ENCODE measurements around the gene TBX5. TPM values are rescaled to one million over a fixed set of nuclear protein-coding genes. Genes with fewer than 3 reads are reported as not detected.
A peak's percentile ranks its signal among the peaks of the same experiment; 100 is the strongest.

TBX5 gene
- polyA plus RNA-seq, 3 donors: not detected

DNA sequence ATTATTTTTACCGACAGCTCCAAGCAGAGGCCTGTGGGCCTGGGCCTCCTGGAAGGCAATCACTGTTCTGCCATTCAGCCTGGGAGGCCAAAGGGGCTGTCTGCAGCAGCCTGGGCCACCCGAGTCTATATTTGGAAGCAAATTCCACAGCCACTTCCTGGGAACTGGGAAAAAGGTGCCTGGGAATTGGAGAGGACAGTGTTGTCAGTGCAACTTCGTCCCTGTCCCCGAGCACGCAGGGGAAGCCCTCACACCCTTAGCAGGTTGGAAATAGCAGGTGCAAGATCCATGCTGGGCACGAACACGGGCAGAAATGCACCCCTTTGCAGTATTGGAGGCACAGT is 9.6 kb upstream of the TBX5 start:
- no peak overlapping the region for H3K4me3 ChIP-seq (replicated peaks in 1 of 3; ENCODE audit: low read depth in 2 of 3, low read length in 3 of 3)
- H3K9me3 Mint-ChIP-seq: peaks cover 0 to 20% (median 13%) of the 10 kb centered on the region in 7 donors
- H3K36me3 ChIP-seq (replicated peaks in 1 of 2; ENCODE audit: control insufficient read depth in 1 of 2, insufficient read depth in 2 of 2, low read length in 2 of 2): no peaks in the 10 kb centered on the region
- no peaks in the 10 kb centered on the region for H3K4me1 Mint-ChIP-seq
- peak overlapping the region in 1 of 2 donors; percentile 67 for H3K4me3 Mint-ChIP-seq
- no peak overlapping the region for H3K27ac Mint-ChIP-seq
- H3K4me2 ChIP-seq (replicated peaks; ENCODE audit: extremely low read depth, low read length, poor library complexity, severe bottlenecking): no peak overlapping the region
- intact Hi-C loops (cut with micrococcal nuclease): no loop called here
- H3K36me3 Mint-ChIP-seq: no peaks in the 10 kb centered on the region
- peaks cover 0 to 37% of the 10 kb centered on the region in 2 donors for H3K9me3 ChIP-seq (replicated peaks in 1 of 2; ENCODE audit: control insufficient read depth in 1 of 2, insufficient read depth in 1 of 2, low read length in 2 of 2)
- WGBS (ENCODE audit: insufficient coverage): 30% methylated on average over 3 of the region's 7 CpGs
- peaks cover 48 to 59% of the 10 kb centered on the region in 2 donors for H3K27me3 ChIP-seq (ENCODE audit: control insufficient read depth in 2 of 2, insufficient read depth in 2 of 2, low read length in 2 of 2)
- no peak for DNase-seq
- TF ChIP-seq, protein P1, sequence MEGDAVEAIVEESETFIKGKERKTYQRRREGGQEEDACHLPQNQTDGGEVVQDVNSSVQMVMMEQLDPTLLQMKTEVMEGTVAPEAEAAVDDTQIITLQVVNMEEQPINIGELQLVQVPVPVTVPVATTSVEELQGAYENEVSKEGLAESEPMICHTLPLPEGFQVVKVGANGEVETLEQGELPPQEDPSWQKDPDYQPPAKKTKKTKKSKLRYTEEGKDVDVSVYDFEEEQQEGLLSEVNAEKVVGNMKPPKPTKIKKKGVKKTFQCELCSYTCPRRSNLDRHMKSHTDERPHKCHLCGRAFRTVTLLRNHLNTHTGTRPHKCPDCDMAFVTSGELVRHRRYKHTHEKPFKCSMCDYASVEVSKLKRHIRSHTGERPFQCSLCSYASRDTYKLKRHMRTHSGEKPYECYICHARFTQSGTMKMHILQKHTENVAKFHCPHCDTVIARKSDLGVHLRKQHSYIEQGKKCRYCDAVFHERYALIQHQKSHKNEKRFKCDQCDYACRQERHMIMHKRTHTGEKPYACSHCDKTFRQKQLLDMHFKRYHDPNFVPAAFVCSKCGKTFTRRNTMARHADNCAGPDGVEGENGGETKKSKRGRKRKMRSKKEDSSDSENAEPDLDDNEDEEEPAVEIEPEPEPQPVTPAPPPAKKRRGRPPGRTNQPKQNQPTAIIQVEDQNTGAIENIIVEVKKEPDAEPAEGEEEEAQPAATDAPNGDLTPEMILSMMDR (IDR thresholded peaks at IDR 0.05): no peak
- H2AFZ ChIP-seq (ENCODE audit: insufficient read depth, low read depth, low read length, poor library complexity, severe bottlenecking): no peak overlapping the region
- H4K20me1 ChIP-seq (ENCODE audit: insufficient read depth, low read length): no peaks in the 10 kb centered on the region
- no peak overlapping the region for H3K9ac ChIP-seq (ENCODE audit: insufficient read depth, low read length, poor library complexity, severe bottlenecking)
- no peaks in the 10 kb centered on the region for H3K79me2 ChIP-seq (ENCODE audit: insufficient read depth, low read length)
- H3K27ac ChIP-seq (ENCODE audit: low read depth in 1 of 2, low read length in 2 of 2): no peak overlapping the region
- no peaks in the 10 kb centered on the region for H3K4me1 ChIP-seq (ENCODE audit: control insufficient read depth in 1 of 2, insufficient read depth in 2 of 2, low read length in 2 of 2)
- peaks cover 69 to 71% (median 71%) of the 10 kb centered on the region in 3 donors for H3K27me3 Mint-ChIP-seq (ENCODE audit: low read depth in 3 of 3)

DNA sequence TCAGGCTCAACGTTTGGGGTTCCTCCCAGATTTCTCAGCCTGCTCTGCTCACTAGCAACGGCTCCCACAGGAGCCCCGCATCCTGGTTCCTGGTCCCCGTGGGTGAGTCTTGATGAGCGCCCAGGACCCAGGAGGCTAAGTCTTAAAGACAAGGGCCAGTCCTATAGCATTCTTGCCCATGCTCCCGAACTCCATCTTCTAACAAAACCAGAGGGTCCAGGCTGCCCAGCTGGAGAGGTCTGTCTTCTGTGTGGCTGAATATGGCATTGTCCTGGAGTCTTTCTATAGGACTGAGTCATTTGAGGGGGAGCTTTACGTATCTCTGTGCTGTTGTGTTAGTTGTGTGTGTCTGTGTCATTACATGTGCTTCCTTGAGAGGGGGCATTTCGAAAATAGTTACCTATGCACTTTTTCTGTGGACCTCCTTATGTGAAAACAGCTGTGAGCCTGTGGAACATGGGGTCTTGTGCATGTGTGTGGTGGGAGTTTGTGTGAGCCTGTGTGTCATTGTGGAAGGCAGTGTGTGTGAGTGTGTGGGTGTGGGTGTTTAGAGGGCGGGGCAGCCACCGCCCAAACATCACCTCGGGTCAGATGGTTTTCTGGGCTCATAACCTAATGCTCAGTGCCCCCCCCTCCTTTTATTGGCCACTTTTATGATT is 9.1 kb upstream of the TBX5 start:
- WGBS (ENCODE audit: insufficient coverage): 16% methylated on average over 6 of the region's 11 CpGs
- H3K9ac ChIP-seq (ENCODE audit: insufficient read depth, low read length, poor library complexity, severe bottlenecking): no peak overlapping the region
- peaks cover 70 to 76% (median 76%) of the 10 kb centered on the region in 3 donors for H3K27me3 Mint-ChIP-seq (ENCODE audit: low read depth in 3 of 3)
- intact Hi-C loops (cut with micrococcal nuclease): no loop called here
- DNase-seq: no peak
- no peaks in the 10 kb centered on the region for H3K4me1 Mint-ChIP-seq
- no peaks in the 10 kb centered on the region for H3K79me2 ChIP-seq (ENCODE audit: insufficient read depth, low read length)
- H3K27ac ChIP-seq (ENCODE audit: low read depth in 1 of 2, low read length in 2 of 2): no peak overlapping the region
- H2AFZ ChIP-seq (ENCODE audit: insufficient read depth, low read depth, low read length, poor library complexity, severe bottlenecking): no peak overlapping the region
- no peaks in the 10 kb centered on the region for H3K4me1 ChIP-seq (ENCODE audit: control insufficient read depth in 1 of 2, insufficient read depth in 2 of 2, low read length in 2 of 2)
- no peaks in the 10 kb centered on the region for H3K36me3 Mint-ChIP-seq
- H3K4me2 ChIP-seq (replicated peaks; ENCODE audit: extremely low read depth, low read length, poor library complexity, severe bottlenecking): no peak overlapping the region
- H3K9me3 ChIP-seq (replicated peaks in 1 of 2; ENCODE audit: control insufficient read depth in 1 of 2, insufficient read depth in 1 of 2, low read length in 2 of 2): peaks cover 0 to 40% of the 10 kb centered on the region in 2 donors
- no peak overlapping the region for H3K27ac Mint-ChIP-seq
- peaks cover 53 to 64% of the 10 kb centered on the region in 2 donors for H3K27me3 ChIP-seq (ENCODE audit: control insufficient read depth in 2 of 2, insufficient read depth in 2 of 2, low read length in 2 of 2)
- H3K4me3 ChIP-seq (replicated peaks in 1 of 3; ENCODE audit: low read depth in 2 of 3, low read length in 3 of 3): no peak overlapping the region
- TF ChIP-seq, protein P1 (IDR thresholded peaks at IDR 0.05): no peak
- no peaks in the 10 kb centered on the region for H4K20me1 ChIP-seq (ENCODE audit: insufficient read depth, low read length)
- peaks cover 0 to 21% (median 14%) of the 10 kb centered on the region in 7 donors for H3K9me3 Mint-ChIP-seq
- H3K36me3 ChIP-seq (replicated peaks in 1 of 2; ENCODE audit: control insufficient read depth in 1 of 2, insufficient read depth in 2 of 2, low read length in 2 of 2): no peaks in the 10 kb centered on the region
- peak overlapping the region in 1 of 2 donors; percentile 67 for H3K4me3 Mint-ChIP-seq
